Hepatocyte (in vitro differentiated cells): Measurements from ENCODE around the gene GCGR. TPM values are rescaled to one million over a fixed set of nuclear protein-coding genes. Genes with fewer than 3 reads are reported as not detected.

ENCODE experiments used
- DNase-seq: peaks from one replicate; pipeline ENCODE4 v3.0.0-alpha.2; 2016; ENCODE audit warnings: low spot score
- H2AFZ ChIP-seq: fragments of 200-600 bp; sonication (generic); 2 replicates; pipeline ENCODE4 v1.6.0; 2016; ENCODE audit warnings: antibody characterized with exemption, mild to moderate bottlenecking
- H3K27ac ChIP-seq: fragments of 200-600 bp; sonication (generic); 2 replicates; pipeline ENCODE4 v1.5.1; 2016; ENCODE audit warnings: mild to moderate bottlenecking
- H3K27me3 ChIP-seq: fragments of 200-600 bp; sonication (generic); 2 replicates; pipeline ENCODE4 v1.6.1; 2016
- H3K36me3 ChIP-seq: fragments of 200-600 bp; sonication (generic); replicated peaks from 2 replicates; pipeline ENCODE4 v1.5.1; 2016; ENCODE audit warnings: low read depth; ENCODE audit not compliant: insufficient read depth
- H3K4me1 ChIP-seq: fragments of 200-600 bp; sonication (generic); 2 replicates; pipeline ENCODE4 v1.5.1; 2016; ENCODE audit warnings: mild to moderate bottlenecking, moderate library complexity; ENCODE audit not compliant: insufficient read depth
- H3K4me2 ChIP-seq: fragments of 200-600 bp; sonication (generic); 2 replicates; pipeline ENCODE4 v1.6.0; 2016
- H3K4me3 ChIP-seq: fragments of 200-600 bp; sonication (generic); 2 replicates; pipeline ENCODE4 v1.5.1; 2016; ENCODE audit warnings: mild to moderate bottlenecking
- H3K79me2 ChIP-seq: fragments of 200-600 bp; sonication (generic); 2 replicates; pipeline ENCODE4 v1.6.0; 2017; ENCODE audit warnings: mild to moderate bottlenecking
- H3K9me2 ChIP-seq: fragments of 200-600 bp; sonication (generic); replicated peaks from 2 replicates; pipeline ENCODE4 v1.6.0; 2017; ENCODE audit warnings: mild to moderate bottlenecking; ENCODE audit not compliant: insufficient read depth
- H3K9me3 ChIP-seq: fragments of 200-600 bp; sonication (generic); 2 replicates; pipeline ENCODE4 v1.5.1; 2016; ENCODE audit warnings: low read depth, mild to moderate bottlenecking
- H4K20me1 ChIP-seq: fragments of 200-600 bp; sonication (generic); 2 replicates; pipeline ENCODE4 v1.6.0; 2016; ENCODE audit warnings: mild to moderate bottlenecking; ENCODE audit not compliant: insufficient read depth, poor library complexity, severe bottlenecking
- CTCF ChIP-seq: fragments of 200-600 bp; sonication (generic); IDR thresholded peaks from 2 replicates; pipeline ENCODE4 v1.5.1; 2016; ENCODE audit warnings: antibody characterized with exemption, mild to moderate bottlenecking; ENCODE audit not compliant: poor library complexity
- EZH2 ChIP-seq: fragments of 200-600 bp; sonication (generic); IDR thresholded peaks from 2 replicates; pipeline ENCODE4 v1.6.1; 2016; ENCODE audit warnings: antibody characterized with exemption, mild to moderate bottlenecking, borderline replicate concordance
- EZH2phosphoT487 ChIP-seq: fragments of 200-600 bp; sonication (generic); IDR thresholded peaks from one replicate; pipeline ENCODE4 v1.6.1; 2018; ENCODE audit warnings: antibody characterized with exemption, mild to moderate bottlenecking, low read depth, moderate library complexity; ENCODE audit not compliant: unreplicated experiment, severe bottlenecking
- WGBS: methylation state at CpG from one replicate; pipeline ENCODE4 v1.1.6; 2016; ENCODE audit warnings: low lambda C conversion rate; ENCODE audit errors: missing lambda C conversion rate; 5-methylcytosine and 5-hydroxymethylcytosine counted together
- polyA plus RNA-seq: library from polyadenylated mRNA; unstranded; fragments of >200 nt; fragmentation: Nextera tagmentation; extraction: Ambion mirVana; gene quantifications from 2 replicates; pipeline ENCODE4 v1.2.1, GENCODE V29; 2016
- total RNA-seq: library from RNA; depleted of rRNA; stranded (reverse); fragments of >200 nt; gene quantifications from 2 replicates; pipeline ENCODE4 v1.2.3, GENCODE V29; 2014

Gene GCGR
- total and polyA plus RNA-seq, 2 experiments from 2014 or later: 2.9 to 3.8 TPM

DNA sequence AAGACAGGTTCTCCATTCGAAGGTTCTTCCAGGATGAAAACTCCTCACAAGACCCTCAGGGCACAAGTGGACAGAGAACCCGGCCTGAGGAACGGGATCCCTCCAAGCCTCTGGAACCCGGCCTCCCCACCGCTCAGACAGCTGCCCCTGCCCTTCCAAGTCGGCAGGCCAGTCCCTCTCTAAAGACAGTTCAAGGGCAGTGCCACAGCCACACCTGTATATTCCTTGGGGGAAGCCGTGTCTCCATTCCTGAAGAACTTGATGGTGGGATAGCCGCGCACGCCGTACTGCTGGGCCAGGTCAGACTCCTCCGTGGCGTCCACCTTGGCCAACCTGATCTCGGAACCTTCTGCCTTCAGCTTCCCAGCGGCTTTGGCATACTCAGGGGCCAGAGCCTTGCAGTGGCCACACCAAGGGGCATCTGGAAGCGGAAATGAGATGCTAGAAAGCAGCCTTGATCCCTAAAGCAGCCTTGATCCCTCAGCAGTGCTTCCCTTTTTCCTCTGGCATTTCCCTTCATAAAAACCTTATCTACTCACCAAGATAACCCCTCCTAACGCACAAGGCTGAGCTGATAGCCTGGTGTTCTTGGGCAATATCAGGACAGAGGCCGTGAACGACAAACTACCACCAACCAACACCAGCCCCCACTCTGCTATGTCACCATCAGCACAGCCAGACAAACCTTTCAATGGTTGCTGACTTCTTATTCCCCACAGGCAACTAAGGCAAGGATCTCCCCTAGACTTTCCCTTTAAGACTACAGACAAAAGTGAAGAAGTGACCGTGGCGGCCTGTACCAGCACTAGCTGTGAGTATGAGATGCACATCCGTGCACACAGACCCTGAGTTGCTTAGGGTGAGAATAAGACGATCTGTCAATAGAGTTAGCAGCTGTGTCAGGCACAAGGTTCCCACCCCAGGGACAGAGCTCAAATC lies 55.3 kb downstream of the GCGR start:
- H3K4me2 ChIP-seq: peak overlapping the region; percentile 85
- H3K4me3 ChIP-seq: peak overlapping the region; percentile 97
- peak overlapping the region; percentile 90 for H3K27ac ChIP-seq
- peaks cover 87% of the 10 kb centered on the region for H3K79me2 ChIP-seq
- 54% methylated on average over 23 of the region's 23 CpGs for WGBS
- H4K20me1 ChIP-seq: peaks cover 45% of the 10 kb centered on the region
- no peak overlapping the region for H2AFZ ChIP-seq
- no peaks in the 10 kb centered on the region for H3K27me3 ChIP-seq
- TF ChIP-seq CTCF (no peak), EZH2phosphoT487 (no peak)
- H3K9me2 ChIP-seq: no peaks in the 10 kb centered on the region
- H3K4me1 ChIP-seq: peaks cover 27% of the 10 kb centered on the region
- no peaks in the 10 kb centered on the region for H3K9me3 ChIP-seq
- DNase-seq: no peak
- H3K36me3 ChIP-seq: no peaks in the 10 kb centered on the region

GRCh38 chr17:81859906-81860755 lies 56.2 kb downstream of the GCGR start, which contains the start of gene P4HB:
P4HB (minus strand) TSS chr17:81860535; CDS start chr17:81860471, 64 bp downstream.
- Histone ChIP-seq H3K4me2 (peak within 1 kb of the TSS; percentile 96), H2AFZ (peak within 1 kb of the TSS; percentile 12), H3K4me1 (peaks cover 27% of the 10 kb centered on the region), H3K9me3 (no peaks in the 10 kb centered on the region), H3K4me3 (peak within 1 kb of the TSS; percentile 97), H4K20me1 (peaks cover 42% of the 10 kb centered on the region), H3K36me3 (no peaks in the 10 kb centered on the region), H3K9me2 (no peaks in the 10 kb centered on the region), H3K27me3 (no peaks in the 10 kb centered on the region), H3K79me2 (peaks cover 88% of the 10 kb centered on the region), H3K27ac (peak within 1 kb of the TSS; percentile 91)
- DNase-seq: no peak
- WGBS: 1% methylated on average over 52 of the region's 95 CpGs
- no peak for TF ChIP-seq EZH2
- no peak for TF ChIP-seq CTCF
- no peak for TF ChIP-seq EZH2phosphoT487

GRCh38 chr17:81860756-81861568 lies 57.0 kb downstream of the GCGR start:
- peaks cover 29% of the 10 kb centered on the region for H3K4me1 ChIP-seq
- TF ChIP-seq CTCF: no peak
- TF ChIP-seq EZH2phosphoT487: no peak
- no peak for TF ChIP-seq EZH2
- H2AFZ ChIP-seq: peak overlapping the region; percentile 12
- H3K27ac ChIP-seq: peak overlapping the region; percentile 91
- peak overlapping the region; percentile 96 for H3K4me2 ChIP-seq
- peak; percentile 100 for DNase-seq
- H3K36me3 ChIP-seq: no peaks in the 10 kb centered on the region
- peaks cover 44% of the 10 kb centered on the region for H4K20me1 ChIP-seq
- peaks cover 89% of the 10 kb centered on the region for H3K79me2 ChIP-seq
- under 1% methylated on average over 69 of the region's 74 CpGs for WGBS
- no peaks in the 10 kb centered on the region for H3K9me2 ChIP-seq
- H3K27me3 ChIP-seq: no peaks in the 10 kb centered on the region
- H3K4me3 ChIP-seq: peak overlapping the region; percentile 2
- no peaks in the 10 kb centered on the region for H3K9me3 ChIP-seq
